Measurements from ENCODE around the gene CNTROB.

CNTROB gene

GRCh38 chr17:7967751-7968150, 35.7 kb downstream of the CNTROB start:
- TF ChIP-seq, protein P1, sequence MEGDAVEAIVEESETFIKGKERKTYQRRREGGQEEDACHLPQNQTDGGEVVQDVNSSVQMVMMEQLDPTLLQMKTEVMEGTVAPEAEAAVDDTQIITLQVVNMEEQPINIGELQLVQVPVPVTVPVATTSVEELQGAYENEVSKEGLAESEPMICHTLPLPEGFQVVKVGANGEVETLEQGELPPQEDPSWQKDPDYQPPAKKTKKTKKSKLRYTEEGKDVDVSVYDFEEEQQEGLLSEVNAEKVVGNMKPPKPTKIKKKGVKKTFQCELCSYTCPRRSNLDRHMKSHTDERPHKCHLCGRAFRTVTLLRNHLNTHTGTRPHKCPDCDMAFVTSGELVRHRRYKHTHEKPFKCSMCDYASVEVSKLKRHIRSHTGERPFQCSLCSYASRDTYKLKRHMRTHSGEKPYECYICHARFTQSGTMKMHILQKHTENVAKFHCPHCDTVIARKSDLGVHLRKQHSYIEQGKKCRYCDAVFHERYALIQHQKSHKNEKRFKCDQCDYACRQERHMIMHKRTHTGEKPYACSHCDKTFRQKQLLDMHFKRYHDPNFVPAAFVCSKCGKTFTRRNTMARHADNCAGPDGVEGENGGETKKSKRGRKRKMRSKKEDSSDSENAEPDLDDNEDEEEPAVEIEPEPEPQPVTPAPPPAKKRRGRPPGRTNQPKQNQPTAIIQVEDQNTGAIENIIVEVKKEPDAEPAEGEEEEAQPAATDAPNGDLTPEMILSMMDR (IDR thresholded peaks at IDR 0.05; ENCODE audit: unreplicated experiment in 3 of 3): no peak
- Mint-ChIP-seq H3K4me1 (no peaks in the 10 kb centered on the region), H3K27me3 (ENCODE audit: low read depth) (peaks cover 13% of the 10 kb centered on the region)

GRCh38 chr17:7969433-7969832, 37.4 kb downstream of the CNTROB start:
- Mint-ChIP-seq H3K4me1 (no peaks in the 10 kb centered on the region), H3K4me3 (no peak overlapping the region), H3K36me3 (ENCODE audit: low read depth) (no peaks in the 10 kb centered on the region), H3K27ac (no peak overlapping the region), H3K9me3 (peaks cover 3% of the 10 kb centered on the region), H3K27me3 (ENCODE audit: low read depth) (peaks cover 14% of the 10 kb centered on the region)
- TF ChIP-seq, protein P1 (IDR thresholded peaks at IDR 0.05; ENCODE audit: unreplicated experiment in 3 of 3): no peak

More at GRCh38 chr17:7967751-7968150, 35.7 kb downstream of the CNTROB start:
- Mint-ChIP-seq H3K4me3 (no peak overlapping the region), H3K9me3 (no peaks in the 10 kb centered on the region), H3K27ac (no peak overlapping the region), H3K36me3 (ENCODE audit: low read depth) (no peaks in the 10 kb centered on the region)

- H3K27me3 Mint-ChIP-seq (ENCODE audit: low read depth): peaks cover 21% of the 10 kb centered on the region
- no peak overlapping the region for H3K4me3 Mint-ChIP-seq
- no peak overlapping the region for H3K27ac Mint-ChIP-seq
- TF ChIP-seq, protein P1 (IDR thresholded peaks at IDR 0.05; ENCODE audit: unreplicated experiment in 3 of 3): no peak
- H3K4me1 Mint-ChIP-seq: peaks cover under 1% of the 10 kb centered on the region
- no peaks in the 10 kb centered on the region for H3K36me3 Mint-ChIP-seq (ENCODE audit: low read depth)
- peaks cover 17% of the 10 kb centered on the region for H3K9me3 Mint-ChIP-seq
Observed at GRCh38 chr17:7971651-7972050, 39.6 kb downstream of the CNTROB start.

GRCh38 chr17:7972131-7972785, 40.3 kb downstream of the CNTROB start:
- Mint-ChIP-seq H3K36me3 (ENCODE audit: low read depth) (no peaks in the 10 kb centered on the region), H3K27ac (no peak overlapping the region), H3K4me1 (peaks cover 6% of the 10 kb centered on the region), H3K27me3 (ENCODE audit: low read depth) (peaks cover 18% of the 10 kb centered on the region), H3K9me3 (peaks cover 23% of the 10 kb centered on the region), H3K4me3 (no peak overlapping the region)
- TF ChIP-seq, protein P1 (IDR thresholded peaks at IDR 0.05; ENCODE audit: unreplicated experiment in 3 of 3): no peak

DNA sequence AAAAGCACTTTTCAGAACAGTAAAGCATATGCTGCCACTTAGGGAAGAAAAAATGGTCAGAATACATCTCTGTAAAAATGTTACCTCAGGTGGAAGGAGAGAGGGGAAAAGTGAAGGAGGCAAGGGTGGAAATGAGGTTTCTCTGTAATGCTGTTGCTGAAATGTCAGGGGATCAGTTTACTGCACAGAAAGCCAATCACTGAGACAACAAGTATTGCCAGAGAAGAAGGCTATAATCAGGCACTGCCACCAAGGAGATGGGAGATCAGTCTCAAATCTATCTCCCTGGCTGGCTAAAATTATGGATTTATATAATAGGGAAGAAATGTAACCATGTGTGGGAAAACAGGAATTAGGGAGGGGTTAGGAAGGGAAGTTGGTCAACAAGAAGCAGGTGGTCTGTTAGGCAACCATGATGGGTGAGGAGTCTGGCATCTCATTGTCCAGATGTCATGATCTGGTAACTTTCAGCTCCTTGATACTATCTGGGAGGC, 42.7 kb downstream of the CNTROB start:
- no peak overlapping the region for H3K27ac Mint-ChIP-seq
- H3K36me3 Mint-ChIP-seq (ENCODE audit: low read depth): no peaks in the 10 kb centered on the region
- H3K9me3 Mint-ChIP-seq: peaks cover 23% of the 10 kb centered on the region
- TF ChIP-seq, protein P1 (IDR thresholded peaks at IDR 0.05; ENCODE audit: unreplicated experiment in 3 of 3): no peak
- no peak overlapping the region for H3K4me3 Mint-ChIP-seq
- H3K27me3 Mint-ChIP-seq (ENCODE audit: low read depth): peaks cover 13% of the 10 kb centered on the region
- H3K4me1 Mint-ChIP-seq: peaks cover 6% of the 10 kb centered on the region

DNA sequence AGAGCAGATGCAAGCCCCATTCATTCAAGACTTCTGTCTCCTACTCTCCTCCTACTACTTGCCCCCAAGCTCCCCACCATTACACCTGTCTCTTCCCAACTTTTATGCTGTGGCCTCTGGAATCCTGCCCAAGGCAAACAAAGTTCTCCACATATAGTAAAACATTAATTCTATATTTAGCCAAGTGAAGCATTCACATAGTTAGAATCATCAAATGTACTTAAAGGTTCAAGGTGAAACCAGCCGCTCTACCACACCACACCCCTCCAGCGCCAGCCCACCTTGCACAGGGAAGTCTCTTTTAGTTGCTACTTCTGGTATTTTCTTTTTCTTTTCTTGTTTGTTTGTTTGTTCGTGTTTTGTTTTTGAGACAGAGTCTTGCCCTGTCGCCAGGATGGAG, 45.0 kb downstream of the CNTROB start:
- Mint-ChIP-seq H3K4me3 (no peak overlapping the region), H3K27me3 (ENCODE audit: low read depth) (peaks cover 11% of the 10 kb centered on the region), H3K4me1 (peaks cover 6% of the 10 kb centered on the region), H3K9me3 (peaks cover 23% of the 10 kb centered on the region), H3K36me3 (ENCODE audit: low read depth) (no peaks in the 10 kb centered on the region), H3K27ac (no peak overlapping the region)
- TF ChIP-seq, protein P1 (IDR thresholded peaks at IDR 0.05; ENCODE audit: unreplicated experiment in 3 of 3): no peak

Measured in nephron (organoid).